Astrocyte of the spinal cord (primary cell): ENCODE measurements around the gene CCRL2.

ENCODE experiments used
- DNase-seq: peaks from one replicate; pipeline ENCODE4 v3.0.0; 2011; ENCODE audit warnings: low read depth, low spot score
- H3K4me3 ChIP-seq: 2 replicates; pipeline ENCODE4 v1.5.1; 2011; ENCODE audit warnings: low read depth, mild to moderate bottlenecking, low read length, moderate library complexity
- in situ Hi-C: cut with HindIII; loops from 2 replicates; pipeline ENCODE4 v1.10.0; 2017; ENCODE audit warnings: low sequenced_read_pairs
- TF ChIP-seq, protein P1 (sequence below): IDR thresholded peaks from 2 replicates; pipeline ENCODE4 v1.5.1; 2012; ENCODE audit warnings: low read depth, mild to moderate bottlenecking, low read length, inconsistent platforms

CCRL2 gene

DNA sequence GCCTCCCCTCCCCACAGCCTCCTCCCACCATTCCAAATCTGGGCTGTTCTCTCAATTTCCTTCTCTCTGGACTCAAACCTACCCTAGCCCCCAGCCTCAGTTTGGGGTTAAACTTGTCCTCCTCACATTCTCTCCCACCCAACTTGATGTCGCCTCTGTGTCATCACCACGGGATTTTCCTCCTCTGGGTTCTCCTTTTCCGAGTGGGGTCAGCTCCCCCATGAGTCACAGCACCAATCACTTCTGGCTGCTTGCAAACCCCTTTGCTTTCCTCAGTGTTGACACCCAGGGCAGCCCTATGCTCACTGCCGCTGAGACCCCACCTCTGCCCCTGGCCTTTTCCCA is 644 bp upstream of the CCRL2 start:
- no peak for DNase-seq
- in situ Hi-C loops, result no loop called here
- no peak overlapping the region for H3K4me3 ChIP-seq
- TF ChIP-seq, protein P1, sequence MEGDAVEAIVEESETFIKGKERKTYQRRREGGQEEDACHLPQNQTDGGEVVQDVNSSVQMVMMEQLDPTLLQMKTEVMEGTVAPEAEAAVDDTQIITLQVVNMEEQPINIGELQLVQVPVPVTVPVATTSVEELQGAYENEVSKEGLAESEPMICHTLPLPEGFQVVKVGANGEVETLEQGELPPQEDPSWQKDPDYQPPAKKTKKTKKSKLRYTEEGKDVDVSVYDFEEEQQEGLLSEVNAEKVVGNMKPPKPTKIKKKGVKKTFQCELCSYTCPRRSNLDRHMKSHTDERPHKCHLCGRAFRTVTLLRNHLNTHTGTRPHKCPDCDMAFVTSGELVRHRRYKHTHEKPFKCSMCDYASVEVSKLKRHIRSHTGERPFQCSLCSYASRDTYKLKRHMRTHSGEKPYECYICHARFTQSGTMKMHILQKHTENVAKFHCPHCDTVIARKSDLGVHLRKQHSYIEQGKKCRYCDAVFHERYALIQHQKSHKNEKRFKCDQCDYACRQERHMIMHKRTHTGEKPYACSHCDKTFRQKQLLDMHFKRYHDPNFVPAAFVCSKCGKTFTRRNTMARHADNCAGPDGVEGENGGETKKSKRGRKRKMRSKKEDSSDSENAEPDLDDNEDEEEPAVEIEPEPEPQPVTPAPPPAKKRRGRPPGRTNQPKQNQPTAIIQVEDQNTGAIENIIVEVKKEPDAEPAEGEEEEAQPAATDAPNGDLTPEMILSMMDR, result no peak

DNA sequence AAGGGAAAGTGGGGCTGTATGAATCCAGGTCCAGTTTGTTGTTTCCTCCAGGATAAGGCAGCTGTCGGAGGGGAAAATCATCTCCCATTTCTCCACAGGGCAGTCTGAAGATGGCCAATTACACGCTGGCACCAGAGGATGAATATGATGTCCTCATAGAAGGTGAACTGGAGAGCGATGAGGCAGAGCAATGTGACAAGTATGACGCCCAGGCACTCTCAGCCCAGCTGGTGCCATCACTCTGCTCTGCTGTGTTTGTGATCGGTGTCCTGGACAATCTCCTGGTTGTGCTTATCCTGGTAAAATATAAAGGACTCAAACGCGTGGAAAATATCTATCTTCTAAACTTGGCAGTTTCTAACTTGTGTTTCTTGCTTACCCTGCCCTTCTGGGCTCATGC is 911 bp downstream of the CCRL2 start:
- DNase-seq, result no peak
- TF ChIP-seq, protein P1, result no peak
- in situ Hi-C loops, result no loop called here
- H3K4me3 ChIP-seq, result no peak overlapping the region

DNA sequence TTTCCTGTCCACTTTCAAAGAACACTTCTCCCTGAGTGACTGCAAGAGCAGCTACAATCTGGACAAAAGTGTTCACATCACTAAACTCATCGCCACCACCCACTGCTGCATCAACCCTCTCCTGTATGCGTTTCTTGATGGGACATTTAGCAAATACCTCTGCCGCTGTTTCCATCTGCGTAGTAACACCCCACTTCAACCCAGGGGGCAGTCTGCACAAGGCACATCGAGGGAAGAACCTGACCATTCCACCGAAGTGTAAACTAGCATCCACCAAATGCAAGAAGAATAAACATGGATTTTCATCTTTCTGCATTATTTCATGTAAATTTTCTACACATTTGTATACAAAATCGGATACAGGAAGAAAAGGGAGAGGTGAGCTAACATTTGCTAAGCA is 1.8 kb downstream of the CCRL2 start:
- TF ChIP-seq, protein P1, result no peak
- in situ Hi-C loops, result no loop called here
- H3K4me3 ChIP-seq, result no peak overlapping the region
- DNase-seq, result no peak

DNA sequence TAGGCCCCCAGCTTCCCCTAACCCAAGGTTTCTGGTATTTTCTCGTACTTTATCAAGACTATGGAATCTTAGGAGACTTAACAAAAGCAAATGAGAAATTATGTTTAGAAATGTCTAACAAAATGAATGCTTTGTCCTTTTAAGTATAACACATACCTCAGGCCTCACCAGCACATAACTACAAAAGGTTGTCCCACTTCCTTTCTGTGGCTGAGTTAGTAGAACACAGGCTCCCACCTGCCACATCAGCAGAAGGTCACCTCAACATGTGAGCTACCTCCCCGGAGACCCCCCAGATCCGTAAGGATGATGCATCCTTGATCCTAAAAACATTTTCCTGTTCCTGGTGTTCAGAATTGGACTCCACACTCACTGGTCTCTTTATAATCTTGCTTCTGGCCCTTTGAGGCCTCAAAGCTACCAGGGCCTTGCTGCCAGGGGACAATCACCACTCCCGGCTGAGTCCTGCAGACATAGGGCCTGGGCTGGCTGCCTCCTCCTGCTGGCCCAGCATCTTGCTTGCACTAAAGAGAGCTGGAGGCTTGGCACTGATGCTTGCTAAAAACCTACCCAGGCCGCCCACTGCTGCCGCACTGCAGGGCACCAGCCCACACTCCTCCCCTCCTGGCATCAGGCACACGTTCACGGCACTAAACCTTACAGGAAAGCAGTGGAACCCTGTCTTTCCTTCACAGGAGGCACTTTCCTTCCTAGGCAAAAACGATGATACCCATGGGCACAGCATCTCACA is 2.9 kb downstream of the CCRL2 start:
- in situ Hi-C loops, result no loop called here
- no peak overlapping the region for H3K4me3 ChIP-seq
- TF ChIP-seq, protein P1, result no peak
- no peak for DNase-seq

DNA sequence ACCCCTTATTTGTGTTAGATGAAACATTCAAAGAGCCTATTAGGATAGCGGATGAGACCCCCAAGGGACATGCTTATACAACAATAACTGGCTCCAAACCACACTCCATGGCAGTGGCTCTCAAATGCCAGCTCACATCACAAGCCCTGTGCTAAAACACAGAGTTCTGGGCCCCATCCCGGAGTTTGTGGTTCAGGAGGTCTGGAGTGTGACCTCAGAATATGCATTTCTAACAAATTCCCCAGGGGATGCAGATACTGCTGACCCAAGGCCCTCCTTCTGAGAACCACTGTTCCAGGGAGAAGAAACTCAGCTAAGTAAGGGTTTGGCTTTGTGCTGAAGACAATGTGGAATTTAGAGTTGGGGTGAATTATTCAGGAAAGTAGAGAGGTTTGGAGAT is 3.6 kb downstream of the CCRL2 start:
- H3K4me3 ChIP-seq, result no peak overlapping the region
- in situ Hi-C loops, result no loop called here
- TF ChIP-seq, protein P1, result no peak
- no peak for DNase-seq

DNA sequence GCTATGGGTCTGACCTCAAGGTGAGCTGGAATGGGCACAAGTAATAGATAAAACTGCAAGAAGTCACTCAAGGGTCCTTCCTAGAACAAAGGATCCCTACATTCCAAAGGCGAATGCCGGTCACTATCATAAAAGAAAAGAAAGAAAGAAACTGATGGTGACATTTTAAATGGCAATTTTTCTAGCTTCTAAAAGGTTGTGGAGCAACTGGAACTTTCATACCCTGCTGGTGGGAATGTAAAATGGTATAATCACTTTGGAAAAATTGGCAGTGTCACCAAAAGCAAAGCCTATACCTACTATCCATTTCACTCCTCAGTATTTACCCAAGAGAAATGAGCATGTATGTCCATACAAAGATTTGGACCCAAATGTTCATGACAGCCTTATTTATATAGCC is 4.2 kb downstream of the CCRL2 start:
- no peak overlapping the region for H3K4me3 ChIP-seq
- in situ Hi-C loops, result no loop called here
- DNase-seq, result no peak
- TF ChIP-seq, protein P1, result no peak
